ENCODE data around the gene ICE1.
"Not testable (repeated sequence)": the region's sequence is repeated elsewhere in the genome, so short reads cannot be mapped to it uniquely, and the experiment has no call there.

Gene ICE1

DNA sequence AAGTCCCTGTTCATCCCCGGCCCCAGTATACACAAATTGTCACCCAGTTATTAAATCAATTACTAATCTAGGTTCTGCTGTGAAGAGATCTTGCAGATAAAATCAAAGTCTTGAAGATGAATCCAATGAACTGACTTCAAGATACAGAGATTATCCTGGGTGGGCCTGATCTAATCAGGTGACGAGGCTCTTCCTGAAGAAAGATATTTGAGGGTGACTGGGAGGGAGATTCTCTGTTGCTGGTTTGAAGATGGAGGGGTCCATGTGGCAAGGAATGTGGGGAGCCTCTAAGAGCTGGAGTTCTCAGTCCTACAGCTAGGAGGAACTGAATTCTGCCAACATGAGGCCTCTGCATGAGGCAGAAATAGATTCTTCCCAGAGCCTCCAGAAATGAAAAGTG, 36.1 kb upstream of the ICE1 start:
- no peak for DNase-seq

DNA sequence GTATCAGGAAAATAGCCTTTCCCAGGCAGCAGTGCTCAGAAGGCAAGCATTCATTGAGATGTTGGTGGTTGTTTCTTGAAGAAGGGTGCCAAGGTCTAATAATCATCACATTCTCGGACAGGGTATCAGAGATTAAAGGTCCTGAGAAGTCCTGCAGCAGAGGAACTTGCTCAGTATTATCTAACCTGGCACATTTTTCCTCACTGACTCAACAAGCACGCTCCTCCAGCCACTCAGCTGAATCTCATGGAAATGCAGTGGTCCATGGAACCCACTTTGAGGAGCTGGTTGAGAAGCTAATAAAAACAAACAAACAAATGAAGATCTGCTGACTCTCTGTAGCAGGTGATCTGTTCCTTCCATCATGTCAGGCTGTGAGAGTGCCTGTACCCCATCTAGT, 35.3 kb upstream of the ICE1 start:
- Histone ChIP-seq H3K36me3 (no peaks in the 10 kb centered on the region), H3K4me3 (ENCODE audit: low read depth, low read length) (no peak overlapping the region), H3K9me3 (ENCODE audit: severe bottlenecking) (no peaks in the 10 kb centered on the region), H3K27me3 (ENCODE audit: insufficient read depth, low read depth, severe bottlenecking) (peaks cover 62% of the 10 kb centered on the region), H3K27ac (no peak overlapping the region)
- no peak for DNase-seq
- TF ChIP-seq, protein P1, sequence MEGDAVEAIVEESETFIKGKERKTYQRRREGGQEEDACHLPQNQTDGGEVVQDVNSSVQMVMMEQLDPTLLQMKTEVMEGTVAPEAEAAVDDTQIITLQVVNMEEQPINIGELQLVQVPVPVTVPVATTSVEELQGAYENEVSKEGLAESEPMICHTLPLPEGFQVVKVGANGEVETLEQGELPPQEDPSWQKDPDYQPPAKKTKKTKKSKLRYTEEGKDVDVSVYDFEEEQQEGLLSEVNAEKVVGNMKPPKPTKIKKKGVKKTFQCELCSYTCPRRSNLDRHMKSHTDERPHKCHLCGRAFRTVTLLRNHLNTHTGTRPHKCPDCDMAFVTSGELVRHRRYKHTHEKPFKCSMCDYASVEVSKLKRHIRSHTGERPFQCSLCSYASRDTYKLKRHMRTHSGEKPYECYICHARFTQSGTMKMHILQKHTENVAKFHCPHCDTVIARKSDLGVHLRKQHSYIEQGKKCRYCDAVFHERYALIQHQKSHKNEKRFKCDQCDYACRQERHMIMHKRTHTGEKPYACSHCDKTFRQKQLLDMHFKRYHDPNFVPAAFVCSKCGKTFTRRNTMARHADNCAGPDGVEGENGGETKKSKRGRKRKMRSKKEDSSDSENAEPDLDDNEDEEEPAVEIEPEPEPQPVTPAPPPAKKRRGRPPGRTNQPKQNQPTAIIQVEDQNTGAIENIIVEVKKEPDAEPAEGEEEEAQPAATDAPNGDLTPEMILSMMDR (IDR thresholded peaks at IDR 0.05; ENCODE audit: low read depth, low read length), result no peak

More for the DNA sequence above, 36.1 kb upstream of the ICE1 start:
- H3K4me3 ChIP-seq (ENCODE audit: low read depth, low read length), result no peak overlapping the region
- TF ChIP-seq, protein P1 (IDR thresholded peaks at IDR 0.05; ENCODE audit: low read depth, low read length), result no peak
- H3K27ac ChIP-seq, result no peak overlapping the region
- H3K9me3 ChIP-seq (ENCODE audit: severe bottlenecking), result no peaks in the 10 kb centered on the region
- no peaks in the 10 kb centered on the region for H3K36me3 ChIP-seq
- H3K27me3 ChIP-seq (ENCODE audit: insufficient read depth, low read depth, severe bottlenecking), result peaks cover 65% of the 10 kb centered on the region

DNA sequence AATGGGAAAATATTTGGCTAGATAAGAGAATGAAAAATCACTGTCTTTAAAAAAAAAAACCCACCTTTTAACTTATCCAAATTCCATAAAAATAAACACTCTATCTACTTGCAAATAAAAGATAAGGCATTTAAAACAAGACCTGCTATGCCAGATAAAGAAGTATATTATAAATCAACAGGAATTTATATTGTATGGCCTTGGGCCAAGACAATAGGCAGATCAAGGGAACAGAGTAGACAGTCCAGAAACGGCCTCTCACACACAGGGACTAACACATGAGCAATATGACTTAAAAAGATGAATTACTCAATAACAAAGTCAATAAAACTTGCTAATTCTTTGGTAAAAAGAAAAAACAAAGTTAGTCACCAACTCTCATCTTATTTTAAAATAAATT, 34.7 kb upstream of the ICE1 start:
- H3K36me3 ChIP-seq, result no peaks in the 10 kb centered on the region
- DNase-seq, result no peak
- TF ChIP-seq, protein P1 (IDR thresholded peaks at IDR 0.05; ENCODE audit: low read depth, low read length), result no peak

DNA sequence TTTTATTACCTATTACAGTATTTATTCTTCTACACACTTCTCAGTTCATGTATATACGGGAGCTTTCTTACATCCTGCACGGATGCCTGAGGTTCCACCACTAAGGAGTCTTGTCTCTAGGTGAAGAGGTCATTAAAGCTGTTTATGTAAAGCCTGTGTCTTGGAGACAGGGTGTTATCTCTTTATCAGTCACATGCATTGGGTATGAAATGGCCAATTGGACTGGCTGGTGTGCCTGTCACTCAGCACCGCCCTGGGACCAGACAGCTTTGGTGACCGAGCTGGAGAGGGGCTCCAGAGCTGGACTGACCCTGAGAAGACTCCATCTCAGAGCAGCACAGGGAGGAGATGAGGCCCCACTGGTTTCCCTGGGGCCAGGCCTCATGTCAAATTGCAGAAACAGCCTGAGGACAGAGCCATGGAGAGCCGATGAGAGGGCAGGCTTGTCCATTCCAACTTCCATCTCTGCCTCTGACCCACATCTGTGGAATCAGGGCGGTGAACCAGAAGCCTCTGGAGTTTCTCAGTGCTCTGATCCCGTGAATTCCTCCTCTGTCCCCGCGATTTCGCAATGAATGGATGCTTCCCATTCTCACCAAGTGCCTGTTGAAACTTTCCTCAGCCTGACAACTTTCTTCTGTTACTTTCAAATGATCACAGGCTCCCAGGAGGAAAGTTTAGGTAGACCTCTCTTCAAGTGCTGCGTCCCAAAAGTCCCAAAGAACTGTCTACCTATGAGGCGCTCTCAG, 32.2 kb upstream of the ICE1 start:
- not testable (repeated sequence) for H3K4me3 ChIP-seq (ENCODE audit: low read depth, low read length); H3K9me3 ChIP-seq (ENCODE audit: severe bottlenecking); DNase-seq; H3K36me3 ChIP-seq; H3K27ac ChIP-seq
- peaks cover 32% of the 10 kb centered on the region for H3K27me3 ChIP-seq (ENCODE audit: insufficient read depth, low read depth, severe bottlenecking)

More for the DNA sequence above, 34.7 kb upstream of the ICE1 start:
- H3K27me3 ChIP-seq (ENCODE audit: insufficient read depth, low read depth, severe bottlenecking), result peaks cover 56% of the 10 kb centered on the region
- no peak overlapping the region for H3K4me3 ChIP-seq (ENCODE audit: low read depth, low read length)
- H3K9me3 ChIP-seq (ENCODE audit: severe bottlenecking), result no peaks in the 10 kb centered on the region
- no peak overlapping the region for H3K27ac ChIP-seq

DNA sequence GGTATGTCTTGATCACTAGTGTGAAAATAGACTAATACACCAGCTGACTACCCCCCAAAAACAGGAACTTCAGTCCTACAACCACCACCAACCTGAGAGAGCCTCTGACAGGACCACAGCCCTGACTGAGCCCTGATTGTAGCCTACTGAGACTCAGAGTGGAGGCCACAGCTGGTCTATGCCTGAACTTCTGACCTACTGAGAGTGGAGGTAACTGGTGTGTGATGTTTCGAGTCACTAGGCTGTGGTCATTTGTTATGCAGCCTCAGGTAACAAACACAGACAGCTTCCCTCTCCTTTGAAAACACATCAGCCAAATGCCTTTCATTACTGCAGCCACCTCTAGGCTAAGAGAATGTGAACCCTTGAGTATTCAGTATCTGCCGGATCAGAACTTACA, 30.0 kb upstream of the ICE1 start:
- H3K27ac ChIP-seq; H3K9me3 ChIP-seq (ENCODE audit: severe bottlenecking); H3K36me3 ChIP-seq; DNase-seq; H3K4me3 ChIP-seq (ENCODE audit: low read depth, low read length): not testable (repeated sequence)
- peaks cover 14% of the 10 kb centered on the region for H3K27me3 ChIP-seq (ENCODE audit: insufficient read depth, low read depth, severe bottlenecking)

DNA sequence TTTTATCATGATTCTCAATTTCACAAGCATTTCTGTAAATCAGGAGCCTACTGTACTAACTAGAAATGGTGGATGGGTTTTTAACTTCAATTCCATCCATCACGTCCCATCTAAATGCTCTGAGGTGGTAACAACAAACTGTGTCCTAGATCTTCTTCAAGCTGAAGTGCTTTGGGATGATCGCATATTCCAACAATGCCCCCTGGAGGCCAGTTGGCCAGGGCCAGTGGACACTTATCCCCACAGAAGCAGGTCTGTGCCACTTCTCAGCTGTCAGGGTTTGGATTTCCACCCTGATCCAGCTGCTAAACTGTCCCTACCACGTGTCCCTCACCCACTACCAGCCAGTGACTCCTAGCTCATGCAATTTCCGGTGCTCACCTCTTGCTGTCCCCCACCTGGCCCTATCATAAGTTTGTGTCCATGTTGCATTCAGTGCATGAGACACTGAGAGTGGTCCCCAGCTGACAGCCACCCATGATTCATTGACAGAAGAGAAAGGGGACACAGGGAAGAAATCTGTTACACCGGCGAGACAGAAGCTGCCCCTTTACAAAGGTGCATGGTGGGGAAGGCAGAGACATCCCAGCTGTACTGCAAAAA, 28.0 kb upstream of the ICE1 start:
- peaks cover 10% of the 10 kb centered on the region for H3K27me3 ChIP-seq (ENCODE audit: insufficient read depth, low read depth, severe bottlenecking)
- not testable (repeated sequence) for H3K9me3 ChIP-seq (ENCODE audit: severe bottlenecking); H3K27ac ChIP-seq; H3K4me3 ChIP-seq (ENCODE audit: low read depth, low read length); H3K36me3 ChIP-seq
- DNase-seq, result peak; percentile 80
- TF ChIP-seq, protein P1 (IDR thresholded peaks at IDR 0.05; ENCODE audit: low read depth, low read length), result peak; percentile 73

DNA sequence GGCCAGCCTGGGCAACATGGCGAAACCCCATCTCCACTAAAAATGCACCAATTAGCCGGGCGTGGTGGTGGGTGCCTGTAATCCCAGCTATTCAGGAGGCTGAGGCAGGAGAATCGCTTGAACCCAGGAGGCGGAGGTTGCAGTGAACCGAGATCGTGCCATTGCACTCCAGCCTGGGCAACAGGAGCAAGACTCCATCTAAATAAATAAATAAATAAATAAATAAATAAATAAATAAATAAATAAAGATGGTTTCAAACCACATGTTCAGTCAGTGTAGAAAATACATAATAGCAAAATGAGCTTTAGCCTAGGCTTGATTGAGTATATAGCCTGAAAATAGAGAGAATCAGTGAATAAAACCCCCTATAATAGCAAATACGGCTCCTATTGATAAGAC, 27.4 kb upstream of the ICE1 start:
- H3K4me3 ChIP-seq (ENCODE audit: low read depth, low read length); H3K36me3 ChIP-seq; DNase-seq; H3K9me3 ChIP-seq (ENCODE audit: severe bottlenecking); H3K27ac ChIP-seq: not testable (repeated sequence)
- H3K27me3 ChIP-seq (ENCODE audit: insufficient read depth, low read depth, severe bottlenecking), result peaks cover 14% of the 10 kb centered on the region

Measured in WERI-Rb-1 (cell line).